ENCODE data around the gene NRG3. TPM values are rescaled to one million over a fixed set of nuclear protein-coding genes. Genes with fewer than 3 reads are reported as not detected.

NRG3 gene
- total RNA-seq, 2 donors from 2014 or later = not detected

- Mint-ChIP-seq H3K4me3 (no peak overlapping the region), H3K36me3 (no peaks in the 10 kb centered on the region), H3K27me3 (no peaks in the 10 kb centered on the region), H3K4me1 (ENCODE audit: low read depth in 2 of 2) (no peaks in the 10 kb centered on the region), H3K9me3 (peaks cover 2% of the 10 kb centered on the region), H3K27ac (no peak overlapping the region)
- ATAC-seq (no peak), DNase-seq (ENCODE audit: low spot score) (no peak)
These were observed 367.8 kb downstream of the NRG3 start for GRCh38 chr10:82242778-82243177.

GRCh38 chr10:82245157-82245556, 370.2 kb downstream of the NRG3 start:
- no peaks in the 10 kb centered on the region for H3K4me1 Mint-ChIP-seq (ENCODE audit: low read depth in 2 of 2)
- no peak overlapping the region for H3K27ac Mint-ChIP-seq
- no peak overlapping the region for H3K4me3 Mint-ChIP-seq
- peaks cover 3% of the 10 kb centered on the region for H3K9me3 Mint-ChIP-seq
- H3K27me3 Mint-ChIP-seq = no peaks in the 10 kb centered on the region
- no peak for ATAC-seq
- no peak for DNase-seq (ENCODE audit: low spot score)
- no peaks in the 10 kb centered on the region for H3K36me3 Mint-ChIP-seq

- Mint-ChIP-seq H3K4me1 (ENCODE audit: low read depth in 2 of 2) (no peaks in the 10 kb centered on the region), H3K36me3 (no peaks in the 10 kb centered on the region), H3K9me3 (peaks cover 3% of the 10 kb centered on the region), H3K27ac (no peak overlapping the region), H3K27me3 (no peaks in the 10 kb centered on the region), H3K4me3 (no peak overlapping the region)
- DNase-seq (ENCODE audit: low spot score) (no peak), ATAC-seq (no peak)
These were observed 371.0 kb downstream of the NRG3 start for GRCh38 chr10:82245906-82246560.

GRCh38 chr10:82249141-82249540, 374.1 kb downstream of the NRG3 start:
- H3K4me3 Mint-ChIP-seq = no peak overlapping the region
- no peak for ATAC-seq
- no peaks in the 10 kb centered on the region for H3K27me3 Mint-ChIP-seq
- peaks cover 11% of the 10 kb centered on the region for H3K9me3 Mint-ChIP-seq
- no peaks in the 10 kb centered on the region for H3K4me1 Mint-ChIP-seq (ENCODE audit: low read depth in 2 of 2)
- no peaks in the 10 kb centered on the region for H3K36me3 Mint-ChIP-seq
- DNase-seq (ENCODE audit: low spot score) = no peak
- no peak overlapping the region for H3K27ac Mint-ChIP-seq

- Mint-ChIP-seq H3K27me3 (no peaks in the 10 kb centered on the region), H3K4me3 (no peak overlapping the region), H3K36me3 (peaks cover 2% of the 10 kb centered on the region), H3K27ac (no peak overlapping the region), H3K4me1 (ENCODE audit: low read depth in 2 of 2) (no peaks in the 10 kb centered on the region), H3K9me3 (peaks cover 14% of the 10 kb centered on the region)
- no peak for ATAC-seq
- no peak for DNase-seq (ENCODE audit: low spot score)
These were observed 376.4 kb downstream of the NRG3 start for GRCh38 chr10:82251222-82251906.

- DNase-seq (ENCODE audit: low spot score) = no peak
- H3K36me3 Mint-ChIP-seq = peaks cover 6% of the 10 kb centered on the region
- peaks cover 17% of the 10 kb centered on the region for H3K9me3 Mint-ChIP-seq
- H3K27me3 Mint-ChIP-seq = no peaks in the 10 kb centered on the region
- no peaks in the 10 kb centered on the region for H3K4me1 Mint-ChIP-seq (ENCODE audit: low read depth in 2 of 2)
- no peak overlapping the region for H3K4me3 Mint-ChIP-seq
- no peak overlapping the region for H3K27ac Mint-ChIP-seq
- no peak for ATAC-seq
These were observed 377.1 kb downstream of the NRG3 start for GRCh38 chr10:82252081-82252480.

GRCh38 chr10:82254237-82254636, 379.2 kb downstream of the NRG3 start:
- H3K4me1 Mint-ChIP-seq (ENCODE audit: low read depth in 2 of 2) = no peaks in the 10 kb centered on the region
- DNase-seq (ENCODE audit: low spot score) (no peak), ATAC-seq (no peak)
- H3K27me3 Mint-ChIP-seq = no peaks in the 10 kb centered on the region
- H3K27ac Mint-ChIP-seq = no peak overlapping the region
- peaks cover 18% of the 10 kb centered on the region for H3K9me3 Mint-ChIP-seq
- H3K4me3 Mint-ChIP-seq = no peak overlapping the region
- peaks cover 6% of the 10 kb centered on the region for H3K36me3 Mint-ChIP-seq

- DNase-seq (ENCODE audit: low spot score) (no peak), ATAC-seq (no peak)
- H3K27me3 Mint-ChIP-seq = no peaks in the 10 kb centered on the region
- H3K9me3 Mint-ChIP-seq = peaks cover 25% of the 10 kb centered on the region
- H3K4me1 Mint-ChIP-seq (ENCODE audit: low read depth in 2 of 2) = no peaks in the 10 kb centered on the region
- H3K27ac Mint-ChIP-seq = no peak overlapping the region
- peaks cover 6% of the 10 kb centered on the region for H3K36me3 Mint-ChIP-seq
- no peak overlapping the region for H3K4me3 Mint-ChIP-seq
These were observed 381.3 kb downstream of the NRG3 start for GRCh38 chr10:82256275-82256674.

GRCh38 chr10:82266438-82266837, 391.4 kb downstream of the NRG3 start:
- Mint-ChIP-seq H3K27ac (no peak overlapping the region), H3K4me1 (ENCODE audit: low read depth in 2 of 2) (no peaks in the 10 kb centered on the region), H3K27me3 (no peaks in the 10 kb centered on the region), H3K4me3 (no peak overlapping the region), H3K9me3 (peaks cover 27% of the 10 kb centered on the region), H3K36me3 (peaks cover 6% of the 10 kb centered on the region)
- no peak for ATAC-seq
- no peak for DNase-seq (ENCODE audit: low spot score)

- no peak overlapping the region for H3K27ac Mint-ChIP-seq
- ATAC-seq = no peak
- no peaks in the 10 kb centered on the region for H3K4me1 Mint-ChIP-seq (ENCODE audit: low read depth in 2 of 2)
These were observed 392.0 kb downstream of the NRG3 start for GRCh38 chr10:82267014-82267413.

GRCh38 chr10:82267465-82267864, 392.5 kb downstream of the NRG3 start:
- Mint-ChIP-seq H3K36me3 (peaks cover 6% of the 10 kb centered on the region), H3K9me3 (peaks cover 29% of the 10 kb centered on the region), H3K27me3 (no peaks in the 10 kb centered on the region), H3K4me3 (no peak overlapping the region), H3K4me1 (ENCODE audit: low read depth in 2 of 2) (no peaks in the 10 kb centered on the region), H3K27ac (no peak overlapping the region)
- no peak for ATAC-seq
- no peak for DNase-seq (ENCODE audit: low spot score)

More at GRCh38 chr10:82267014-82267413, 392.0 kb downstream of the NRG3 start:
- H3K9me3 Mint-ChIP-seq = peaks cover 31% of the 10 kb centered on the region
- DNase-seq (ENCODE audit: low spot score) = no peak
- peaks cover 6% of the 10 kb centered on the region for H3K36me3 Mint-ChIP-seq
- H3K27me3 Mint-ChIP-seq = no peaks in the 10 kb centered on the region
- no peak overlapping the region for H3K4me3 Mint-ChIP-seq

GRCh38 chr10:82267960-82268359, 393.0 kb downstream of the NRG3 start:
- Mint-ChIP-seq H3K27ac (no peak overlapping the region), H3K27me3 (no peaks in the 10 kb centered on the region), H3K4me3 (no peak overlapping the region)

GRCh38 chr10:82277591-82277990, 402.6 kb downstream of the NRG3 start:
- peaks cover 7% of the 10 kb centered on the region for H3K9me3 Mint-ChIP-seq
- no peak overlapping the region for H3K4me3 Mint-ChIP-seq
- H3K4me1 Mint-ChIP-seq (ENCODE audit: low read depth in 2 of 2) = no peaks in the 10 kb centered on the region
- H3K36me3 Mint-ChIP-seq = no peaks in the 10 kb centered on the region
- H3K27me3 Mint-ChIP-seq = no peaks in the 10 kb centered on the region
- DNase-seq (ENCODE audit: low spot score) (no peak), ATAC-seq (no peak)
- no peak overlapping the region for H3K27ac Mint-ChIP-seq

More at GRCh38 chr10:82267960-82268359, 393.0 kb downstream of the NRG3 start:
- no peak for ATAC-seq
- DNase-seq (ENCODE audit: low spot score) = no peak
- Mint-ChIP-seq H3K36me3 (peaks cover 6% of the 10 kb centered on the region), H3K4me1 (ENCODE audit: low read depth in 2 of 2) (no peaks in the 10 kb centered on the region), H3K9me3 (peaks cover 27% of the 10 kb centered on the region)

- Mint-ChIP-seq H3K4me3 (no peak overlapping the region), H3K27me3 (no peaks in the 10 kb centered on the region), H3K27ac (no peak overlapping the region)
These were observed 403.6 kb downstream of the NRG3 start for GRCh38 chr10:82278401-82279182.

More at GRCh38 chr10:82278401-82279182, 403.6 kb downstream of the NRG3 start:
- Mint-ChIP-seq H3K9me3 (peaks cover 9% of the 10 kb centered on the region), H3K36me3 (no peaks in the 10 kb centered on the region), H3K4me1 (ENCODE audit: low read depth in 2 of 2) (no peaks in the 10 kb centered on the region)
- ATAC-seq (no peak), DNase-seq (ENCODE audit: low spot score) (no peak)
